ENCODE results near the gene KMT5B. TPM values are rescaled to one million over a fixed set of nuclear protein-coding genes. Genes with fewer than 3 reads are reported as not detected.

The KMT5B gene
- total RNA-seq, 4 donors from 2014 or later = 27.2 to 40.5 (median 33.3) TPM

DNA sequence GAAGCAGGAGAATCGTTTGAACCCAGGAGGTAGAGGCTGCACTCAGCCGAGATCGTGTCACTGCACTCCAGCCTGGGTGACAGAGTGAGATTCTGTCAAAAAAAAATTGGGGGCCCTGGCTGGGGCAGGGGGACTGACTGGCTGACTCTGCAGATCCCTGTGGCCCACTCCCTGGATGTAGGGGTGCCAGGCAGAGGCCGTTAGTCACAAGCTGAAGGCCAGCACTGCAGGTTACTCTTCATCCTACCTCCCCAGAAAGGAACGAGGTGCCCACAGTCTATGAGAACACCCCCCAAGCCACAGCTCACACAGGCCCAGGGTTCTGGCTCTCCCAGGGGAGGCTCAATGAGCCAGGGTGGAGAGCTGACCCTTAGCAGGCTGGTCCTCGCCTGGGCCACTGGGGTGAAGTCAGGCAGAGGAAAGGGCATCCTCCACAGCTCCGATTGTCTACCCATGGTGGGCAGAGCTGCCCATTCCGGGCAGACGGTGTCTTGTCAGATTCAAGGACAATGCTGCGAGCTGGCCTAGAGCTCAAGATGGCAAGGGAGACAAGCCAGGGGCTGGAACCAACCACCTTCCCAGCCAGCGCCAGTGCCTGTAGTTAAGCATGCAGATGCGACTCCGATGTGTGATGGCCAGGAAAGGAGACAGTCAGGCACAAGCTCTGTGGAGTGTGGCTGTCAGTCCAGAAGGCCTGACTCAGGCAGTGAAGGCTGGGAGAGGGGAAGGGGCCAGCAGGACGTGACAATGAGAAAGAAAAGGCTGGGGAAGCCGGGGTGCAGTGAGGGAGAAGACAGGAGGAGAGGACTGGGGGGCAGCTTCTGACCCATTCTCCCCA lies 46.2 kb upstream of the KMT5B start:
- Histone ChIP-seq H3K36me3 (peaks cover 37% of the 10 kb centered on the region), H3K4me1 (peaks cover 6% of the 10 kb centered on the region), H3K9me3 (no peaks in the 10 kb centered on the region), H3K27ac (no peak overlapping the region), H3K4me3 (no peak overlapping the region), H3K27me3 (no peaks in the 10 kb centered on the region)
- no peak for TF ChIP-seq POLR2A (IDR thresholded peaks at IDR 0.05)
- TF ChIP-seq, protein P1, sequence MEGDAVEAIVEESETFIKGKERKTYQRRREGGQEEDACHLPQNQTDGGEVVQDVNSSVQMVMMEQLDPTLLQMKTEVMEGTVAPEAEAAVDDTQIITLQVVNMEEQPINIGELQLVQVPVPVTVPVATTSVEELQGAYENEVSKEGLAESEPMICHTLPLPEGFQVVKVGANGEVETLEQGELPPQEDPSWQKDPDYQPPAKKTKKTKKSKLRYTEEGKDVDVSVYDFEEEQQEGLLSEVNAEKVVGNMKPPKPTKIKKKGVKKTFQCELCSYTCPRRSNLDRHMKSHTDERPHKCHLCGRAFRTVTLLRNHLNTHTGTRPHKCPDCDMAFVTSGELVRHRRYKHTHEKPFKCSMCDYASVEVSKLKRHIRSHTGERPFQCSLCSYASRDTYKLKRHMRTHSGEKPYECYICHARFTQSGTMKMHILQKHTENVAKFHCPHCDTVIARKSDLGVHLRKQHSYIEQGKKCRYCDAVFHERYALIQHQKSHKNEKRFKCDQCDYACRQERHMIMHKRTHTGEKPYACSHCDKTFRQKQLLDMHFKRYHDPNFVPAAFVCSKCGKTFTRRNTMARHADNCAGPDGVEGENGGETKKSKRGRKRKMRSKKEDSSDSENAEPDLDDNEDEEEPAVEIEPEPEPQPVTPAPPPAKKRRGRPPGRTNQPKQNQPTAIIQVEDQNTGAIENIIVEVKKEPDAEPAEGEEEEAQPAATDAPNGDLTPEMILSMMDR (IDR thresholded peaks at IDR 0.05) = no peak
- no peak for TF ChIP-seq EP300 (IDR thresholded peaks at IDR 0.05)
- DNase-seq (ENCODE audit: low spot score in 2 of 2) = no peak
- 82% methylated on average over 10 of the region's 15 CpGs for WGBS

DNA sequence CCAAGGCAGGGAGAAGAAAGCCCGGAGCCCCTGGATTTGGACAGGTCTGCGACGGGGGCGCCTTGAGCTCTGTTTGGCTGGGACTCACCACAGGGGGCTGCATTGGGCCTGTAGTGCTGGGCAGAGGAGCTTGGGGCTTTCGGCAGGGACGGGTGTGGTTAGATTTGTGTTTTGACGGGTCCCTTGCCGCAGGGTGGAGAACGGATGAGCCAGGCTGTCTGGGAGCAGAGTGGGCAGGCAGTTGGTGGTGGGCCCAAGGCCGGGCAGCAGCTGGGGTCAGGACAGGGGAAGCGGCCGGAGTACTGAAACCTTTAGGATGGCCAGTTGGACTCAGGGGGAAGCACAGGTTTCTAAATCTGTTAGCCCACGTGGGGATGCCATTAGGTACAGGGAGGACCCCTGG lies 45.3 kb upstream of the KMT5B start:
- Histone ChIP-seq H3K4me1 (peaks cover 6% of the 10 kb centered on the region), H3K4me3 (no peak overlapping the region), H3K9me3 (no peaks in the 10 kb centered on the region), H3K36me3 (peaks cover 28% of the 10 kb centered on the region), H3K27me3 (no peaks in the 10 kb centered on the region), H3K27ac (no peak overlapping the region)
- 85% methylated on average over 10 of the region's 13 CpGs for WGBS
- no peak for TF ChIP-seq POLR2A (IDR thresholded peaks at IDR 0.05)
- DNase-seq (ENCODE audit: low spot score in 2 of 2) = no peak

- TF ChIP-seq, protein P1 (IDR thresholded peaks at IDR 0.05) = peak; percentile 86 to 87
- TF ChIP-seq EP300 (IDR thresholded peaks at IDR 0.05) (no peak), POLR2AphosphoS5 (IDR thresholded peaks at IDR 0.05) (no peak), POLR2A (IDR thresholded peaks at IDR 0.05) (no peak)
- Histone ChIP-seq H3K4me3 (peak overlapping the region; percentile 15), H3K4me1 (peaks cover 6% of the 10 kb centered on the region), H3K36me3 (peaks cover 21% of the 10 kb centered on the region), H3K9me3 (no peaks in the 10 kb centered on the region), H3K27ac (no peak overlapping the region), H3K27me3 (no peaks in the 10 kb centered on the region)
- 38% methylated on average over 13 of the region's 22 CpGs for WGBS
- DNase-seq (ENCODE audit: low spot score in 2 of 2) = peak; percentile 97 to 98
These were observed 44.6 kb upstream of the KMT5B start for GRCh38 chr11:68257477-68258362.

DNA sequence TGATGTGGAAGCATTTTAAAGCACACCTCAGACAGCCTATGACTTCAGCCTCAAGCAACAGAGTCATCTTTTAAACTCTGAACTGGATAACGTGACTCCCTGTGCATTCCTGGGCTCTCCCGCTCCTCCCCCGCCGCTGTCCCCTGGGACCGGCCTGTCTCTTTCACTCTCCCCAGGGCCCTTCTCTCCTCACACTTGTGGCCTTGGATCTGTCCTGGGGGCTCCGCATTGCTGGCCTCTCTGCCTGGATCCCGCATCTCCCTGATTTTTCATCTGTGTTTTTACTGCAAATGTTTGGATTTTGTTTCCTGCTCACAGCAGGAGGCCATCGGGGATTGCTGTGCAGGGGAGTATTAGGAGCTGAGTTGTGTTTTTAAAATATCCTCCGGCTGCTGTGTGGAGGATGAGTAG lies 43.2 kb upstream of the KMT5B start:
- Histone ChIP-seq H3K27me3 (no peaks in the 10 kb centered on the region), H3K36me3 (peaks cover 7% of the 10 kb centered on the region), H3K9me3 (no peaks in the 10 kb centered on the region), H3K4me3 (no peak overlapping the region), H3K27ac (no peak overlapping the region), H3K4me1 (peaks cover 6% of the 10 kb centered on the region)
- WGBS = 67% methylated on average over 9 of the region's 9 CpGs
- TF ChIP-seq POLR2AphosphoS5 (IDR thresholded peaks at IDR 0.05) (no peak), EP300 (IDR thresholded peaks at IDR 0.05) (no peak), POLR2A (IDR thresholded peaks at IDR 0.05) (no peak)
- TF ChIP-seq, protein P1 (IDR thresholded peaks at IDR 0.05) = no peak
- no peak for DNase-seq (ENCODE audit: low spot score in 2 of 2)

DNA sequence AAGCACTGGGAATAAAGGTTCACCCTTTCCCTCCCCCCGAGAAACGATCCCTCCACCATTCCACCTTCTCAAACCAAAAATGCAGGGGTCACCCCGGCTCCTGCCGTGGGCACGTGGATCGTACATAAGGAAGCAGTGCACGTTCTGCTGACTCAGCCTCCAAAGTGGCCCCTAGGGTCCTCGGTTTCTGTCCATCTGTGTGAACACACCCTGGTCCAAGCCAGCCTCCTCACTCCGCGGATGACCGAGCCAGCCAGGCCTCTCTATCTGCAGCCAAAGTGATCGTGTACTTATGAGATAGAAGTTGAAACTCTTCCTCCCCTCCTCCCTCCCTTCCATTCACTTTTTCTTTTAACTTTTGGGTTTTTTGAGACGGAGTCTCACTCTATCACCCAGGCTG lies 42.4 kb upstream of the KMT5B start:
- H3K27ac ChIP-seq = no peak overlapping the region
- WGBS = 67% methylated on average over 13 of the region's 13 CpGs
- no peak for DNase-seq (ENCODE audit: low spot score in 2 of 2)

More for the DNA sequence above, 42.4 kb upstream of the KMT5B start:
- H3K9me3 ChIP-seq = no peaks in the 10 kb centered on the region
- H3K4me1 ChIP-seq = peaks cover 6% of the 10 kb centered on the region
- no peak overlapping the region for H3K4me3 ChIP-seq
- no peaks in the 10 kb centered on the region for H3K36me3 ChIP-seq
- TF ChIP-seq, protein P1 (IDR thresholded peaks at IDR 0.05) = no peak
- TF ChIP-seq POLR2AphosphoS5 (IDR thresholded peaks at IDR 0.05) (no peak), POLR2A (IDR thresholded peaks at IDR 0.05) (no peak), EP300 (IDR thresholded peaks at IDR 0.05) (no peak)
- H3K27me3 ChIP-seq = no peaks in the 10 kb centered on the region
